WTC11 (cell line): ENCODE measurements around the gene TECR.

Source experiments
- ATF1 ChIP-seq: sonication (generic); formaldehyde crosslinking; IDR thresholded peaks from 2 replicates; pipeline ENCODE4 v1.8.1; 2023; ENCODE audit warnings: mild to moderate bottlenecking, moderate library complexity, missing genetic modification reagents
- CTCF ChIP-seq: fragments of 200-600 bp; IDR thresholded peaks from 2 replicates; pipeline ENCODE4 v1.8.0; 2022; ENCODE audit warnings: antibody characterized with exemption
- E2F1 ChIP-seq: sonication (generic); formaldehyde crosslinking; IDR thresholded peaks from 2 replicates; pipeline ENCODE4 v1.8.0; 2022; ENCODE audit warnings: mild to moderate bottlenecking, missing genetic modification reagents
- TEAD4 ChIP-seq: sonication (generic); formaldehyde crosslinking; IDR thresholded peaks from 2 replicates; pipeline ENCODE4 v1.8.0; 2022; ENCODE audit warnings: mild to moderate bottlenecking, missing genetic modification reagents
- USF1 ChIP-seq: sonication (generic); formaldehyde crosslinking; IDR thresholded peaks from 2 replicates; pipeline ENCODE4 v1.8.0; 2022; ENCODE audit warnings: mild to moderate bottlenecking, missing genetic modification reagents
- USF2 ChIP-seq: sonication (generic); formaldehyde crosslinking; IDR thresholded peaks from 2 replicates; pipeline ENCODE4 v1.8.1; 2023; ENCODE audit warnings: mild to moderate bottlenecking, missing genetic modification reagents, moderate library complexity
- ZNF121 ChIP-seq: sonication (generic); formaldehyde crosslinking; IDR thresholded peaks from 2 replicates; pipeline ENCODE4 v1.8.0; 2023; ENCODE audit warnings: missing genetic modification reagents
- TF ChIP-seq, protein P1 (sequence below): sonication (generic); formaldehyde crosslinking; IDR thresholded peaks from 2 replicates; pipeline ENCODE4 v1.8.0; 2022; ENCODE audit warnings: mild to moderate bottlenecking, missing genetic modification reagents
- TF ChIP-seq, protein P2 (sequence below): sonication (generic); formaldehyde crosslinking; conservative IDR thresholded peaks from 2 replicates; pipeline ENCODE4 v1.8.1; 2022; ENCODE audit warnings: mild to moderate bottlenecking, missing genetic modification reagents
- TF ChIP-seq, protein P3 (sequence below): sonication (generic); formaldehyde crosslinking; IDR thresholded peaks from 2 replicates; pipeline ENCODE4 v1.8.1; 2022; ENCODE audit warnings: missing genetic modification reagents, borderline replicate concordance

- TF ChIP-seq, protein P1, sequence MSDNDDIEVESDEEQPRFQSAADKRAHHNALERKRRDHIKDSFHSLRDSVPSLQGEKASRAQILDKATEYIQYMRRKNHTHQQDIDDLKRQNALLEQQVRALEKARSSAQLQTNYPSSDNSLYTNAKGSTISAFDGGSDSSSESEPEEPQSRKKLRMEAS, result peak; percentile 93
- TF ChIP-seq, protein P2, sequence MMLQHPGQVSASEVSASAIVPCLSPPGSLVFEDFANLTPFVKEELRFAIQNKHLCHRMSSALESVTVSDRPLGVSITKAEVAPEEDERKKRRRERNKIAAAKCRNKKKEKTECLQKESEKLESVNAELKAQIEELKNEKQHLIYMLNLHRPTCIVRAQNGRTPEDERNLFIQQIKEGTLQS (CRISPR knock-in tag), result no peak
- TF ChIP-seq CTCF (no peak), ZNF121 (CRISPR knock-in tag) (no peak; the same call in 1 of the 2 replicates), USF1 (peak; percentile 96), E2F1 (CRISPR knock-in tag) (no peak), USF2 (CRISPR knock-in tag) (peak; percentile 95), ATF1 (CRISPR knock-in tag) (no peak), TEAD4 (CRISPR knock-in tag) (no peak)
- TF ChIP-seq, protein P3, sequence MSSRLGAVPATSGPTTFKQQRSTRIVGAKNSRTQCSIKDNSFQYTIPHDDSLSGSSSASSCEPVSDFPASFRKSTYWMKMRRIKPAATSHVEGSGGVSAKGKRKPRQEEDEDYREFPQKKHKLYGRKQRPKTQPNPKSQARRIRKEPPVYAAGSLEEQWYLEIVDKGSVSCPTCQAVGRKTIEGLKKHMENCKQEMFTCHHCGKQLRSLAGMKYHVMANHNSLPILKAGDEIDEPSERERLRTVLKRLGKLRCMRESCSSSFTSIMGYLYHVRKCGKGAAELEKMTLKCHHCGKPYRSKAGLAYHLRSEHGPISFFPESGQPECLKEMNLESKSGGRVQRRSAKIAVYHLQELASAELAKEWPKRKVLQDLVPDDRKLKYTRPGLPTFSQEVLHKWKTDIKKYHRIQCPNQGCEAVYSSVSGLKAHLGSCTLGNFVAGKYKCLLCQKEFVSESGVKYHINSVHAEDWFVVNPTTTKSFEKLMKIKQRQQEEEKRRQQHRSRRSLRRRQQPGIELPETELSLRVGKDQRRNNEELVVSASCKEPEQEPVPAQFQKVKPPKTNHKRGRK (CRISPR knock-in tag), result no peak
These were observed 33.2 kb upstream of the TECR start, which contains the start of gene GIPC1 for GRCh38 chr19:14496029-14496833.
